ENCODE measurements around the gene PXN. TPM values are rescaled to one million over a fixed set of nuclear protein-coding genes. Genes with fewer than 3 reads are reported as not detected.
A peak's percentile ranks its signal among the peaks of the same experiment; 100 is the strongest.

The PXN gene
- total RNA-seq, 1 donor from 2014 or later: 105 TPM

- intact Hi-C loops (cut with DNase I): no loop called here
- no peaks in the 10 kb centered on the region for H3K36me3 ChIP-seq
- H3K9me3 ChIP-seq: no peaks in the 10 kb centered on the region
- DNase-seq (no peak), ATAC-seq (no peak)
- H3K4me1 ChIP-seq: peaks cover 51% of the 10 kb centered on the region
- peak overlapping the region; percentile 83 for H3K27ac ChIP-seq
- no peaks in the 10 kb centered on the region for H3K27me3 ChIP-seq
- peak overlapping the region; percentile 68 for H3K4me3 ChIP-seq
- TF ChIP-seq, protein P1, sequence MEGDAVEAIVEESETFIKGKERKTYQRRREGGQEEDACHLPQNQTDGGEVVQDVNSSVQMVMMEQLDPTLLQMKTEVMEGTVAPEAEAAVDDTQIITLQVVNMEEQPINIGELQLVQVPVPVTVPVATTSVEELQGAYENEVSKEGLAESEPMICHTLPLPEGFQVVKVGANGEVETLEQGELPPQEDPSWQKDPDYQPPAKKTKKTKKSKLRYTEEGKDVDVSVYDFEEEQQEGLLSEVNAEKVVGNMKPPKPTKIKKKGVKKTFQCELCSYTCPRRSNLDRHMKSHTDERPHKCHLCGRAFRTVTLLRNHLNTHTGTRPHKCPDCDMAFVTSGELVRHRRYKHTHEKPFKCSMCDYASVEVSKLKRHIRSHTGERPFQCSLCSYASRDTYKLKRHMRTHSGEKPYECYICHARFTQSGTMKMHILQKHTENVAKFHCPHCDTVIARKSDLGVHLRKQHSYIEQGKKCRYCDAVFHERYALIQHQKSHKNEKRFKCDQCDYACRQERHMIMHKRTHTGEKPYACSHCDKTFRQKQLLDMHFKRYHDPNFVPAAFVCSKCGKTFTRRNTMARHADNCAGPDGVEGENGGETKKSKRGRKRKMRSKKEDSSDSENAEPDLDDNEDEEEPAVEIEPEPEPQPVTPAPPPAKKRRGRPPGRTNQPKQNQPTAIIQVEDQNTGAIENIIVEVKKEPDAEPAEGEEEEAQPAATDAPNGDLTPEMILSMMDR (IDR thresholded peaks at IDR 0.05): no peak
These were observed 1.2 kb downstream of the PXN start for GRCh38 chr12:120264086-120264903.

- Histone ChIP-seq H3K4me3 (peak overlapping the region; percentile 68), H3K27me3 (no peaks in the 10 kb centered on the region), H3K36me3 (no peaks in the 10 kb centered on the region), H3K9me3 (no peaks in the 10 kb centered on the region), H3K27ac (peak overlapping the region; percentile 83), H3K4me1 (peaks cover 56% of the 10 kb centered on the region)
- TF ChIP-seq, protein P1 (IDR thresholded peaks at IDR 0.05): no peak
- DNase-seq: no peak
- intact Hi-C loops (cut with DNase I): no loop called here
- no peak for ATAC-seq
These were observed 1.8 kb downstream of the PXN start for GRCh38 chr12:120263748-120264085.

- intact Hi-C loops (cut with DNase I): no loop called here
- no peak for DNase-seq
- H3K27me3 ChIP-seq: no peaks in the 10 kb centered on the region
- H3K27ac ChIP-seq: peak overlapping the region; percentile 83
- ATAC-seq: peak; percentile 2
- H3K4me1 ChIP-seq: peaks cover 57% of the 10 kb centered on the region
- no peaks in the 10 kb centered on the region for H3K36me3 ChIP-seq
- no peaks in the 10 kb centered on the region for H3K9me3 ChIP-seq
- TF ChIP-seq, protein P1 (IDR thresholded peaks at IDR 0.05): no peak
- H3K4me3 ChIP-seq: peak overlapping the region; percentile 68
These were observed 2.4 kb downstream of the PXN start for GRCh38 chr12:120262852-120263747.

DNA sequence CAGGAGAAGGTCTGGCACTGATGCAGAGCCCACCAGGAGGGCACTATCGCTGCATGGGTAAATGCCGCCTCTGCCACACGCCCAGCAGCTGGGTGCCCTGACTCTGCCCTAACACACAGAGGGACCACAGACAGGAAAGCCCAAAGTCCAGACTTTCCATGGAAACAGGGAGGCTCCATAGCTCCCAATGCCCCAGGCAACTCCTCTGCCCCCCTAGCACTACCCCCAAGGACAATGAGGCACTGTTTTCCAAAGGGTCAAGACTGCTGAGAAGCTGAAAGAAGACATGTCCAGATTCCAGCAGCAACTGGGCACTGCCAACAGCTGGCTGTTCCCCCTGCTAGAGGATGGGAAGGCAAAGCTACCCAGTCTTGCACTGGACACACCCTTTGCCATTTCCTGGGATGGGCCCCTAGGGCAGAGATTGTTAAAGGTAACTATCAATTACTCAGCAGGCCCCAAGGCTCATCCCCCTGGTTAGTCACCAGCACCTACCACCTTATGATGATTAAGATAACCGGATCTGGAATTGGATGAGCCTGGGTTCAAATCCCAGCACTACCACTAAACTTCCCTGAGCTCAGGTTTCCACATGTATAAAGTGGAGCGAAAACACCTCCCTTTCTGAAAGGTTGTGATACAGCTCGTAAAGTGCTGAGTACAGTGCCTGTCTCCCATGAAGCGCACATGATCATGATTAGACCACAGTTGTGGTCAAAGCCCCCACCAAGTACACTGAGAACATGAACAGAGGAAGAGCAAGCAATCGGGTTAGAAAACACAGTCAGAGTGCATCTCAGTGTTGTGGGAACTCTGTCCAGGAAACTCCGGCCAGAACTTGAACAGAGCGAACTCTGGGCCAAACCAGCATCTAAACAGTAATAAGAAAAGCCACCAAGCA, 3.3 kb downstream of the PXN start:
- peak overlapping the region; percentile 68 for H3K4me3 ChIP-seq
- H3K36me3 ChIP-seq: no peaks in the 10 kb centered on the region
- DNase-seq (no peak), ATAC-seq (no peak)
- peaks cover 60% of the 10 kb centered on the region for H3K4me1 ChIP-seq
- no peaks in the 10 kb centered on the region for H3K9me3 ChIP-seq
- peak overlapping the region; percentile 83 for H3K27ac ChIP-seq
- TF ChIP-seq, protein P1 (IDR thresholded peaks at IDR 0.05): no peak
- intact Hi-C loops (cut with DNase I): no loop called here
- H3K27me3 ChIP-seq: no peaks in the 10 kb centered on the region

DNA sequence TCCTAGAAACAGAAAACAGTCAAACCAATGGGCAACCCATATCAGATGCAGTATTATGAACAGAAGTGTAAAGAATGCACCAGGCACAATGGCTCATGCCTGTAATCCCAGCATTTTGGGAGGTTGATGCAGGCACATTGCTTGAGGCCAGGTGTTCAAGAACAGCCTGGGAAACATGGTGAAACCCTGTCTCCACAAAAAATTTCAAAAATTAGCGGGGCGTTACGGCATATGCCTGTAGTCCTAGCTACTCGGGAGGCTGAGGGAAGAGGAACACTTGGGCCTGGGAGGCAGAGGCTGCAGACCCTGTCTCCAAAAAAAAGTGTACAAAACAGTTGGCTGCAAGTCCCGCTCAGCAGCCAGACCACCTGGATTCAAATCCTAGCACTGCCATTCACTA, 4.9 kb downstream of the PXN start:
- Histone ChIP-seq H3K36me3 (no peaks in the 10 kb centered on the region), H3K4me1 (peaks cover 69% of the 10 kb centered on the region), H3K4me3 (no peak overlapping the region), H3K27ac (no peak overlapping the region), H3K9me3 (no peaks in the 10 kb centered on the region), H3K27me3 (no peaks in the 10 kb centered on the region)
- DNase-seq: no peak
- ATAC-seq: no peak
- TF ChIP-seq, protein P1 (IDR thresholded peaks at IDR 0.05): no peak
- intact Hi-C loops (cut with DNase I): no loop called here
